Panc1 (cell line): ENCODE data around the gene OLFML1. TPM values are rescaled to one million over a fixed set of nuclear protein-coding genes. Genes with fewer than 3 reads are reported as not detected.

ENCODE experiments used
- ATAC-seq: fragments of 200-7000 bp; cut with Tn5 transposase; 2 replicates; pipeline ENCODE4 v1.9.1; 2020; ENCODE audit warnings: mild to moderate bottlenecking, moderate library complexity
- BruUV-seq: library from RNA; stranded (reverse); fragments of 400-500 nt; replicated peaks from 2 replicates; lab custom pipeline; 2021; lab: Mats Ljungman, UMichigan
- CTCF ChIA-PET: fragments of 300-600 bp; sonication (Branson Sonifier 250); formaldehyde crosslinking; loops from one replicate; lab custom pipeline; 2022; ENCODE audit warnings: antibody characterized with exemption; lab: Charles Lee
- POLR2A ChIA-PET: fragments of 300-600 bp; sonication (Branson Sonifier 250); formaldehyde crosslinking; loops from one replicate; lab custom pipeline; 2022; ENCODE audit warnings: antibody characterized with exemption; lab: Charles Lee
- DNase-seq: peaks from one replicate; pipeline ENCODE4 v3.0.0-alpha.2; 2010; ENCODE audit warnings: low read depth, low spot score
- H3K27ac ChIP-seq: 2 replicates; pipeline ENCODE4 v1.5.1; 2011; ENCODE audit warnings: mild to moderate bottlenecking, low read length, inconsistent platforms
- H3K27me3 ChIP-seq: fragments of 200-500 bp; sonication (Bioruptor generic); 2 replicates; pipeline ENCODE4 v1.6.0; 2014; ENCODE audit warnings: low read length, inconsistent platforms; ENCODE audit not compliant: control insufficient read depth, insufficient read depth
- H3K36me3 ChIP-seq: fragments of 200-500 bp; sonication (Bioruptor generic); 2 replicates; pipeline ENCODE4 v1.5.1; 2014; ENCODE audit warnings: inconsistent platforms, mild to moderate bottlenecking, low read length, moderate library complexity; ENCODE audit not compliant: control insufficient read depth, insufficient read depth
- H3K4me1 ChIP-seq: 2 replicates; pipeline ENCODE4 v1.5.1; 2011; ENCODE audit warnings: inconsistent platforms, mild to moderate bottlenecking, low read length, moderate library complexity; ENCODE audit not compliant: control insufficient read depth, insufficient read depth
- H3K4me3 ChIP-seq, 2 experiments: 2 replicates each; pipeline ENCODE4 v1.5.1; 2011 to 2012; ENCODE audit warnings: low read depth in 2 of 2, low read length in 2 of 2, mild to moderate bottlenecking in 2 of 2, inconsistent platforms in 1 of 2, moderate library complexity in 1 of 2
- H3K9me3 ChIP-seq: fragments of 200-500 bp; sonication (Bioruptor generic); 2 replicates; pipeline ENCODE4 v1.5.1; 2014; ENCODE audit warnings: low read depth, mild to moderate bottlenecking, inconsistent platforms, low read length, moderate library complexity; ENCODE audit not compliant: control insufficient read depth, insufficient read depth
- CTCF ChIP-seq: fragments of 450-650 bp; IDR thresholded peaks from 2 replicates; pipeline ENCODE4 v1.5.1; 2017; ENCODE audit warnings: mild to moderate bottlenecking
- POLR2AphosphoS5 ChIP-seq: IDR thresholded peaks from 2 replicates; pipeline ENCODE4 v1.6.1; 2012; ENCODE audit warnings: mild to moderate bottlenecking, low read depth, low read length, moderate library complexity
- REST ChIP-seq, 2 experiments: IDR thresholded peaks; 2 replicates each; pipeline ENCODE4 v1.6.1; 2011 to 2012; ENCODE audit warnings: low read depth in 2 of 2, control low read depth in 1 of 2, low read length in 1 of 2, mild to moderate bottlenecking in 1 of 2, moderate library complexity in 1 of 2; ENCODE audit not compliant: insufficient read depth in 1 of 2
- SIN3A ChIP-seq: IDR thresholded peaks from 2 replicates; pipeline ENCODE4 v1.6.1; 2012; ENCODE audit warnings: low read depth, mild to moderate bottlenecking, low read length, moderate library complexity, borderline replicate concordance; ENCODE audit not compliant: insufficient read depth
- TCF7L2 ChIP-seq: IDR thresholded peaks from 2 replicates; pipeline ENCODE4 v1.6.1; 2011; ENCODE audit warnings: mild to moderate bottlenecking, low read depth, low read length, inconsistent platforms
- in situ Hi-C: cut with HindIII; loops from 2 replicates; pipeline ENCODE4 v1.10.0; 2016; ENCODE audit warnings: low sequenced_read_pairs, low pct_unique_long_range_greater_than_20kb
- intact Hi-C: fragments of 100-400 bp; cut with micrococcal nuclease; formaldehyde crosslinking; loops from one replicate; pipeline ENCODE4 v1.10.0; 2022; ENCODE audit not compliant: unreplicated experiment
- total RNA-seq: library from RNA; stranded (reverse); gene quantifications from one replicate; pipeline ENCODE4 v1.2.1, GENCODE V29; 2021; ENCODE audit not compliant: unreplicated experiment

The OLFML1 gene
- total RNA-seq, 1 experiment from 2014 or later = not detected

- H3K4me3 ChIP-seq = peak overlapping the region; percentile 80 to 96
- CTCF ChIA-PET = interaction anchor here (1.0 to 1.5 kb wide), 3 partner anchors 59 to 154 kb away, joined by 4 to 8 read pairs (median 5); no protein-coding TSS in a partner anchor
- no TSS peak for BruUV-seq
- intact Hi-C loops (loop anchor here (2.0 kb wide), 2 partner anchors 144 to 152 kb away; no protein-coding TSS in a partner anchor), in situ Hi-C loops (no loop called here)
- TF ChIP-seq POLR2AphosphoS5 (no peak), SIN3A (no peak), TCF7L2 (no peak), REST (IDR thresholded peaks at IDR 0.05; ENCODE audit: insufficient read depth in 1 of 2, low read depth in 2 of 2, low read length in 1 of 2) (no peak), CTCF (no peak)
- DNase-seq (no peak), ATAC-seq (peak; percentile 31)
- H3K27me3 ChIP-seq = peaks cover 6% of the 10 kb centered on the region; the same call in 1 of the 2 replicates
- peak overlapping the region; percentile 80 for H3K27ac ChIP-seq
- no peaks in the 10 kb centered on the region for H3K9me3 ChIP-seq
- POLR2A ChIA-PET = interaction anchor here (0.8 kb wide), 1 partner anchor 585 kb away, joined by 6 read pairs; no protein-coding TSS in a partner anchor
- peaks cover 17% of the 10 kb centered on the region for H3K4me1 ChIP-seq
- no peaks in the 10 kb centered on the region for H3K36me3 ChIP-seq
Measured at GRCh38 chr11:7512525-7513233, 27.4 kb downstream of the OLFML1 start.

GRCh38 chr11:7513234-7514098 is 28.2 kb downstream of the OLFML1 start, which contains the start of gene PPFIBP2:
Gene PPFIBP2, plus strand, starts transcription at chr11:7513999. Its CDS starts 35,477 bp downstream, at chr11:7549476.
- peaks cover 17% of the 10 kb centered on the region for H3K4me1 ChIP-seq
- BruUV-seq = no TSS peak
- POLR2A ChIA-PET = interaction anchor here (0.8 kb wide), 1 partner anchor 585 kb away, joined by 6 read pairs; no protein-coding TSS in a partner anchor
- H3K27me3 ChIP-seq = peaks cover 6% of the 10 kb centered on the region; the same call in 1 of the 2 replicates
- peak; percentile 96 for ATAC-seq
- DNase-seq = peak; percentile 48
- in situ Hi-C loops (no loop called here), intact Hi-C loops (loop anchor here (2.0 kb wide), 2 partner anchors 143 to 151 kb away; no protein-coding TSS in a partner anchor)
- H3K4me3 ChIP-seq = peak within 1 kb of the TSS; percentile 80 to 96
- H3K36me3 ChIP-seq = no peaks in the 10 kb centered on the region
- CTCF ChIA-PET = interaction anchor here (1.0 to 1.5 kb wide), 3 partner anchors 58 to 153 kb away, joined by 4 to 8 read pairs (median 5); no protein-coding TSS in a partner anchor
- no peaks in the 10 kb centered on the region for H3K9me3 ChIP-seq
- H3K27ac ChIP-seq = peak within 1 kb of the TSS; percentile 80
- TF ChIP-seq TCF7L2 (no peak), POLR2AphosphoS5 (0 out of 2 replicates have a peak, but pooled peaks have one; percentile 9), CTCF (peak; percentile 96), SIN3A (peak; percentile 78; the same call in 1 of the 2 replicates)
